ENCODE results near the gene HIRA. TPM values are rescaled to one million over a fixed set of nuclear protein-coding genes. Genes with fewer than 3 reads are reported as not detected.

Gene HIRA
- total and polyA plus RNA-seq, 9 of the 15 experiments (the other 6 are each of a cell fraction or from before 2014, with no cell fraction given): 0.96 to 132 (median 58.4) TPM

DNA sequence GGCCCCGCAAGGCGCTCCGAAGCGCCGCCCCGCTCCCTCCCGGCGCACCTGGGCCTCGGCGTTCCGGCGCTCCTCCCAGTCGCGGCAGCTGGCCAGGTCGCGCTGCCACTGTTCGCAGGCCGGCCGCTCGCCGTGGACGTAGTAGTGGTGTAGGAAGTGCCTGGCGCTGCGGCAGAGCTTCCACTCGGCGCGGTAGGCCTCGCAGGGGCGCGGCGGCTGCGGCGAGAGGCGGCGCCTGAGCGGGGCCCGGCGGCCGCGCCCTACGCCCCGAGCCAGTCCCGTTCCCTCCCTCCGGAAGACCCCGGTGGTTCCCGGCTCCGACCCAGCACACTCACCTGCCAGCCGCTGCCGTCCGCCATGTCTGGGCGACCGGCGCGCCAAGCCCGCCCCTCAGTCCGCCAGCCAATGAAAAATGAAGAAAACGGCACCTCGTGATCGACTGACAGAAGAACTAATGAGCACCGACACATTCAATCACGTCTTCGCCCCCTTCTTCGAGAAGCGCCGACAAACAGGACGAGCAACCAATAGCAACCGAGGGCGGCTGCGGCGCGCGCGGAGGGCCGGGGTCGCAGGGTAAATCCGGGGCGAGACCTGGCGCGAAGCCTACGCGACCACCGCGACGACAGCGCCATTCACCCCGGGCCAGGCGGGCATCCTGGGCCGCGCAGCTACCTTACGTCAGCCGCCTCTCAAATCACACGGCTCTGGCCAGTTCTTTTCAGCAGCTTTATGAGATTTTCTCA, 16.0 kb upstream of the HIRA start, which contains the start of gene C22orf39 (continued):
- TF ChIP-seq, protein P1, sequence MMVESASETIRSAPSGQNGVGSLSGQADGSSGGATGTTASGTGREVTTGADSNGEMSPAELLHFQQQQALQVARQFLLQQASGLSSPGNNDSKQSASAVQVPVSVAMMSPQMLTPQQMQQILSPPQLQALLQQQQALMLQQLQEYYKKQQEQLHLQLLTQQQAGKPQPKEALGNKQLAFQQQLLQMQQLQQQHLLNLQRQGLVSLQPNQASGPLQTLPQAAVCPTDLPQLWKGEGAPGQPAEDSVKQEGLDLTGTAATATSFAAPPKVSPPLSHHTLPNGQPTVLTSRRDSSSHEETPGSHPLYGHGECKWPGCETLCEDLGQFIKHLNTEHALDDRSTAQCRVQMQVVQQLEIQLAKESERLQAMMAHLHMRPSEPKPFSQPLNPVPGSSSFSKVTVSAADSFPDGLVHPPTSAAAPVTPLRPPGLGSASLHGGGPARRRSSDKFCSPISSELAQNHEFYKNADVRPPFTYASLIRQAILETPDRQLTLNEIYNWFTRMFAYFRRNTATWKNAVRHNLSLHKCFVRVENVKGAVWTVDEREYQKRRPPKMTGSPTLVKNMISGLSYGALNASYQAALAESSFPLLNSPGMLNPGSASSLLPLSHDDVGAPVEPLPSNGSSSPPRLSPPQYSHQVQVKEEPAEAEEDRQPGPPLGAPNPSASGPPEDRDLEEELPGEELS (CRISPR knock-in tag; IDR thresholded peaks at IDR 0.05; ENCODE audit: borderline replicate concordance): no peak
- TF ChIP-seq, protein P2, sequence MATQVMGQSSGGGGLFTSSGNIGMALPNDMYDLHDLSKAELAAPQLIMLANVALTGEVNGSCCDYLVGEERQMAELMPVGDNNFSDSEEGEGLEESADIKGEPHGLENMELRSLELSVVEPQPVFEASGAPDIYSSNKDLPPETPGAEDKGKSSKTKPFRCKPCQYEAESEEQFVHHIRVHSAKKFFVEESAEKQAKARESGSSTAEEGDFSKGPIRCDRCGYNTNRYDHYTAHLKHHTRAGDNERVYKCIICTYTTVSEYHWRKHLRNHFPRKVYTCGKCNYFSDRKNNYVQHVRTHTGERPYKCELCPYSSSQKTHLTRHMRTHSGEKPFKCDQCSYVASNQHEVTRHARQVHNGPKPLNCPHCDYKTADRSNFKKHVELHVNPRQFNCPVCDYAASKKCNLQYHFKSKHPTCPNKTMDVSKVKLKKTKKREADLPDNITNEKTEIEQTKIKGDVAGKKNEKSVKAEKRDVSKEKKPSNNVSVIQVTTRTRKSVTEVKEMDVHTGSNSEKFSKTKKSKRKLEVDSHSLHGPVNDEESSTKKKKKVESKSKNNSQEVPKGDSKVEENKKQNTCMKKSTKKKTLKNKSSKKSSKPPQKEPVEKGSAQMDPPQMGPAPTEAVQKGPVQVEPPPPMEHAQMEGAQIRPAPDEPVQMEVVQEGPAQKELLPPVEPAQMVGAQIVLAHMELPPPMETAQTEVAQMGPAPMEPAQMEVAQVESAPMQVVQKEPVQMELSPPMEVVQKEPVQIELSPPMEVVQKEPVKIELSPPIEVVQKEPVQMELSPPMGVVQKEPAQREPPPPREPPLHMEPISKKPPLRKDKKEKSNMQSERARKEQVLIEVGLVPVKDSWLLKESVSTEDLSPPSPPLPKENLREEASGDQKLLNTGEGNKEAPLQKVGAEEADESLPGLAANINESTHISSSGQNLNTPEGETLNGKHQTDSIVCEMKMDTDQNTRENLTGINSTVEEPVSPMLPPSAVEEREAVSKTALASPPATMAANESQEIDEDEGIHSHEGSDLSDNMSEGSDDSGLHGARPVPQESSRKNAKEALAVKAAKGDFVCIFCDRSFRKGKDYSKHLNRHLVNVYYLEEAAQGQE (IDR thresholded peaks at IDR 0.05; ENCODE audit: borderline replicate concordance): no peak; the same call in 1 of the 2 replicates
- TF ChIP-seq, protein P2 (CRISPR knock-in tag; IDR thresholded peaks at IDR 0.05; ENCODE audit: low read depth): peak; percentile 87
- 0 out of 2 replicates have a peak, but pooled peaks have one; percentile 14 for TF ChIP-seq EP300 (IDR thresholded peaks at IDR 0.05; ENCODE audit: low read length)
- TF ChIP-seq ZNF644 (tag; IDR thresholded peaks at IDR 0.05; ENCODE audit: low read depth): no peak
- TF ChIP-seq, protein P3, sequence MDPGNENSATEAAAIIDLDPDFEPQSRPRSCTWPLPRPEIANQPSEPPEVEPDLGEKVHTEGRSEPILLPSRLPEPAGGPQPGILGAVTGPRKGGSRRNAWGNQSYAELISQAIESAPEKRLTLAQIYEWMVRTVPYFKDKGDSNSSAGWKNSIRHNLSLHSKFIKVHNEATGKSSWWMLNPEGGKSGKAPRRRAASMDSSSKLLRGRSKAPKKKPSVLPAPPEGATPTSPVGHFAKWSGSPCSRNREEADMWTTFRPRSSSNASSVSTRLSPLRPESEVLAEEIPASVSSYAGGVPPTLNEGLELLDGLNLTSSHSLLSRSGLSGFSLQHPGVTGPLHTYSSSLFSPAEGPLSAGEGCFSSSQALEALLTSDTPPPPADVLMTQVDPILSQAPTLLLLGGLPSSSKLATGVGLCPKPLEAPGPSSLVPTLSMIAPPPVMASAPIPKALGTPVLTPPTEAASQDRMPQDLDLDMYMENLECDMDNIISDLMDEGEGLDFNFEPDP (CRISPR knock-in tag; IDR thresholded peaks at IDR 0.05): peak; percentile 84; the same call in 1 of the 2 replicates
- peak; percentile 38; the same call in 1 of the 2 replicates for TF ChIP-seq RFX7 (CRISPR knock-in tag; IDR thresholded peaks at IDR 0.05)
- no peak for TF ChIP-seq NR2C2 (CRISPR knock-in tag; IDR thresholded peaks at IDR 0.05)
- peak; percentile 95 for TF ChIP-seq NR2C2 (tag; IDR thresholded peaks at IDR 0.05)
- peak; percentile 98 for TF ChIP-seq TAF1 (IDR thresholded peaks at IDR 0.05; ENCODE audit: control insufficient read depth, extremely low read depth, insufficient read depth, low read length, severe bottlenecking)
- peak; percentile 88 for TF ChIP-seq PHB (CRISPR knock-in tag; IDR thresholded peaks at IDR 0.05)
- TF ChIP-seq ZNF12 (CRISPR knock-in tag; IDR thresholded peaks at IDR 0.05): no peak
- TF ChIP-seq MTA1 (IDR thresholded peaks at IDR 0.05; ENCODE audit: borderline replicate concordance): peak; percentile 83; the same call in 1 of the 2 replicates
- TF ChIP-seq RCOR1 (IDR thresholded peaks at IDR 0.05; ENCODE audit: borderline replicate concordance in 1 of 2, low read depth in 2 of 2, low read length in 2 of 2): peak; percentile 36 to 86; a peak in 3 of 4 replicates
- peak; percentile 11; the same call in 1 of the 2 replicates for TF ChIP-seq ZEB2 (IDR thresholded peaks at IDR 0.05)
- 0 out of 2 replicates have a peak, but pooled peaks have one; percentile 43 for TF ChIP-seq FOSL1 (tag; conservative IDR thresholded peaks at IDR 0.05)
- no peak for TF ChIP-seq JUNB (CRISPR knock-in tag; conservative IDR thresholded peaks at IDR 0.05)
